PC-3 (cell line): Measurements from ENCODE around the gene RFT1.

Experiments
- EZH2phosphoT487 ChIP-seq: fragments of 300-600 bp; sonication (generic); IDR thresholded peaks from 2 replicates; pipeline ENCODE4 v1.6.1; 2018; ENCODE audit warnings: mild to moderate bottlenecking, antibody characterized with exemption, low read length, borderline replicate concordance
- TF ChIP-seq, protein P1 (sequence below): fragments of 300-600 bp; sonication (generic); conservative IDR thresholded peaks from 2 replicates; pipeline ENCODE4 v1.5.1; 2017; ENCODE audit warnings: antibody characterized with exemption, low read depth, mild to moderate bottlenecking, low read length

DNA sequence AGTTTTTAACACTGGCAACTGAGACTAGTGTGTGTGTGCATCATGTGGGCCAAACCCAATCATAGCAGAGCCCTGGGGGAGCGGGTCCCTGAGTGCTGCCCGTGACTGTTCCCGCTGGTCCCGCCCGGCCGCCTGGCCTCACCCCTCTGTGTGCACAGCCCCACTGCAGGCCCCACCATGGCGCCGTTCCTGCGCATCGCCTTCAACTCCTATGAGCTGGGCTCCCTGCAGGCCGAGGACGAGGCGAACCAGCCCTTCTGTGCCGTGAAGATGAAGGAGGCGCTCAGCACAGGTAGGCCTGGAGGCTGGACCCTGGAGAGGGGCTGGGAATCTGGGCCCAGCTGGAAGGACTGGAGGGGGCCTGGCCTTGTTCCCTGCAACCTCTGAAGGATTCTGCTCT, 48.0 kb upstream of the RFT1 start:
- TF ChIP-seq, protein P1, sequence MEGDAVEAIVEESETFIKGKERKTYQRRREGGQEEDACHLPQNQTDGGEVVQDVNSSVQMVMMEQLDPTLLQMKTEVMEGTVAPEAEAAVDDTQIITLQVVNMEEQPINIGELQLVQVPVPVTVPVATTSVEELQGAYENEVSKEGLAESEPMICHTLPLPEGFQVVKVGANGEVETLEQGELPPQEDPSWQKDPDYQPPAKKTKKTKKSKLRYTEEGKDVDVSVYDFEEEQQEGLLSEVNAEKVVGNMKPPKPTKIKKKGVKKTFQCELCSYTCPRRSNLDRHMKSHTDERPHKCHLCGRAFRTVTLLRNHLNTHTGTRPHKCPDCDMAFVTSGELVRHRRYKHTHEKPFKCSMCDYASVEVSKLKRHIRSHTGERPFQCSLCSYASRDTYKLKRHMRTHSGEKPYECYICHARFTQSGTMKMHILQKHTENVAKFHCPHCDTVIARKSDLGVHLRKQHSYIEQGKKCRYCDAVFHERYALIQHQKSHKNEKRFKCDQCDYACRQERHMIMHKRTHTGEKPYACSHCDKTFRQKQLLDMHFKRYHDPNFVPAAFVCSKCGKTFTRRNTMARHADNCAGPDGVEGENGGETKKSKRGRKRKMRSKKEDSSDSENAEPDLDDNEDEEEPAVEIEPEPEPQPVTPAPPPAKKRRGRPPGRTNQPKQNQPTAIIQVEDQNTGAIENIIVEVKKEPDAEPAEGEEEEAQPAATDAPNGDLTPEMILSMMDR: no peak
- no peak for TF ChIP-seq EZH2phosphoT487
